ENCODE data around the gene TRAPPC12.

DNA sequence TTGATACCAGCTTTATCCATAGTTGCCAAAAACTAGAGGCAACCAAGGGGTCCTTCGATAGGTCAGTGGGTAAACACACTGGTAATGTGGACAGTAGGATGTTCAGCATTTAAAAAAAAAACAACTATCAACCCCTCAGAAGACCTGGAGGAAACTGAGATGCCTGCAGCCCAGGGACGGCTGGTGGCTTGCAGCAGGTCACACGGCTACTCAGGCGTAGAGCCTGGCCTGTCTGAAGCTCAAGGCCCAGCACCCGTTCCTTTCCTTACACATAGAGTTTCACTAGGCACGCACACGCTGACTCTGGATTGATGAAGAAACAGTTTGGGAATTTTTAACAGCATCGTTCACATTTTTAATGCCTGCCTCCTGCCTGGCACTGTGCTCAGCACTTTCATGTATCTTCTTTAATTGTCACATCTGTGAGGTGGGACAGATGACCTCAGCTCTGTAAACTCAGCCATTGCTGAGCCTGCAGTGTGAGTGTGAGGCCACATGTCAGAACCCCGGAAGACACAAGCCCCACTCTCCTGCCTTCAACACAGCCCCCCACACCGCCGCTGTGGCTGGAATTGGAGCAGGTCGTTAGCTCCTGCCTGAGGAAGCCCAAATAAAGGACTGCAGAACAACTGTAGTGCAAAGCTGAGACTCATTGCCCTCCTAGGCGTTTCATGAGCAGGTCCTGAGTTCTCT lies 40.7 kb downstream of the TRAPPC12 start:
- TF ChIP-seq POLR2AphosphoS5 (IDR thresholded peaks at IDR 0.05; ENCODE audit: low read depth, low read length) (no peak), POLR2A (IDR thresholded peaks at IDR 0.05; ENCODE audit: low read depth, low read length) (no peak)

All from GM12892 (cell line).